Muscle of leg (tissue), 11 donors: ENCODE results near the gene GABRB1. TPM values are rescaled to one million over a fixed set of nuclear protein-coding genes. Genes with fewer than 3 reads are reported as not detected.
A peak's percentile ranks its signal among the peaks of the same experiment; 100 is the strongest.

Experiments
- DNase-seq: peaks from one replicate; pipeline ENCODE4 v3.0.0; 2013
- H3K27ac ChIP-seq: one replicate; pipeline ENCODE4 v1.5.1; 2013; ENCODE audit warnings: mild to moderate bottlenecking, low read length, control low read depth
- H3K27me3 ChIP-seq: one replicate; pipeline ENCODE4 v1.6.1; 2013; ENCODE audit warnings: low read length; ENCODE audit not compliant: control insufficient read depth, insufficient read depth
- H3K36me3 ChIP-seq: one replicate; pipeline ENCODE4 v1.6.1; 2013; ENCODE audit warnings: low read length; ENCODE audit not compliant: control insufficient read depth, insufficient read depth
- H3K4me1 ChIP-seq: one replicate; pipeline ENCODE4 v1.6.1; 2013; ENCODE audit warnings: low read length; ENCODE audit not compliant: control insufficient read depth, insufficient read depth
- H3K4me3 ChIP-seq: one replicate; pipeline ENCODE4 v1.5.1; 2013; ENCODE audit warnings: low read length, control low read depth
- H3K9me3 ChIP-seq: replicated peaks from 2 replicates; pipeline ENCODE4 v1.6.1; 2013; ENCODE audit warnings: low read depth, low read length; ENCODE audit not compliant: control insufficient read depth
- WGBS: methylation state at CpG from one replicate; pipeline ENCODE4 v1.1.5; 2013; ENCODE audit warnings: missing lambda C conversion rate; ENCODE audit not compliant: insufficient coverage; 5-methylcytosine and 5-hydroxymethylcytosine counted together
- polyA plus RNA-seq, 8 donors: library from polyadenylated mRNA; unstranded; fragments of 120-200 nt; gene quantifications; one replicate each; pipeline versions ENCODE4 v1.2.1 to v1.2.3, GENCODE V29; 2013; ENCODE audit warnings: inconsistent platforms in 1 of 8, low replicate concordance in 1 of 8; ENCODE audit not compliant: insufficient read length in 8 of 8, insufficient read depth in 1 of 8
- total RNA-seq: library from RNA; stranded (reverse); fragments of 120-200 nt; gene quantifications from one replicate; pipeline ENCODE4 v1.2.4, GENCODE V29; 2013

The GABRB1 gene
- total and polyA plus RNA-seq, 9 donors = 0.12 to 0.26 (median 0.14) TPM; not detected in 6

DNA sequence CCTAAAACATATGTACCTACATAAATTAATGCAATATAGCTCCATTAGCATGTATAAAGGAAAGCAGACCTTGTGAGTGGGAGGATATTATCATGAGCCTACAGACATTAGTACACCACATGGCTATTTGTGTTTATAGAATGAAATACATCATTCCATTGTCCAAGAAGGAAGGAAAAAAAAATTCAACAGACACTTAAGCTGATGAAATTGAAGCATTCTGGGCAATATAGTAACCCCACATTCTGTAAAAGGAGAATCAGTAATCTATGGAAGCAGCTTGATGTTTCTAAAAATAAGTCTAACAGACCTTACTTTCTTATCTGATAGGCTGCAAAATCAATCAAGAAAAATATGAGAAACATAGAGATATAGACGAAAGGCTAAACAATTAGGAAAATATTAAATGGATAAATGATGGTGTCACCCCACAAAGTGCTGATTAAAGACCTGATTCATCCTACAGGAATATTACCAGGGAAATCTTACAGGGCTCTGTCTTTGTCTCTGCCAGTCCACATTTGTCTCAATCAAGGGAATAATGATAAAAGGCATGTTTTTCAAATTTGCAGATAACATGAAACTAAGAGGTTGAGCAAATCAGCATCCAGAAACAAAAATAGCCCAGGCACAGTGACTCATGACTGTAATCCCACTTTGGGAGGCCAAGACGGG is 355.3 kb downstream of the GABRB1 start:
- no peaks in the 10 kb centered on the region for H3K4me1 ChIP-seq
- no peak overlapping the region for H3K4me3 ChIP-seq
- no CpG with 5 or more reads among the region's 2 CpGs for WGBS
- no peaks in the 10 kb centered on the region for H3K27me3 ChIP-seq
- no peaks in the 10 kb centered on the region for H3K36me3 ChIP-seq
- DNase-seq = no peak
- H3K9me3 ChIP-seq = no peaks in the 10 kb centered on the region
- H3K27ac ChIP-seq = no peak overlapping the region

DNA sequence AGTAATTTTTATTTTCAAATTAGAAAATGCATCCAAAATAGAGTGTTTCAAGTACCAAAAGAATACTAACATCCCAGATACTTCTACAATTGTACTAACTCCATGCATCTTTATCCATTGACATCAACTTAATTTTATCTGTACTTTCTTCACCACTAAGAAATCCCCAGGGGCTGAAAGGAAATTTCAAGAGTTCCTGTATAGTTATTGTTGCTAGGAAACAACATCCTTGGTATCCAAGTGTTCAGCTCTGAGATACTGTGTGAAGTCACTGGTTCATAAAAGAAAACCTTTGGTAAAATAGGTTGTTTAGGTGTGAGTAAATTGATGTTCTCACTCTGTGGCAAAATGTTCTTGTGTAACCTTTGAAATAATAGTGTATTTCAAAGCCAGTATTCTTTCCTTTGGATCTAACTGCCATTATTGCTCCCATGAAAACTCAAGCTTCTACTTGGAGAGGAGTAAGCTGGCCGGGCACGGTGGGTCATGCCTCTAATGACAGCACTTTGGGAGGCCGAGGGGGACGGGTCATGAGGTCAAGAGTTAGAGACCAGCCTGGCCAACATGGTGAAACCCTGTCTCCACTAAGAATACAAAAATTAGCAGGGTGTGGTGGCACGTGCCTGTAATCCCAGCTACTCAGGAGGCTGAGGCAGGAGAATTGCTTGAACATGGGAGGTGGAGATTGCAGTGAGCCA is 359.2 kb downstream of the GABRB1 start:
- Histone ChIP-seq H3K27me3 (no peaks in the 10 kb centered on the region), H3K4me1 (no peaks in the 10 kb centered on the region), H3K4me3 (no peak overlapping the region), H3K9me3 (no peaks in the 10 kb centered on the region), H3K36me3 (no peaks in the 10 kb centered on the region), H3K27ac (no peak overlapping the region)
- WGBS = 90% methylated on average over 4 of the region's 5 CpGs
- DNase-seq = peak; percentile 2

- no peaks in the 10 kb centered on the region for H3K36me3 ChIP-seq
- no peak overlapping the region for H3K27ac ChIP-seq
- H3K4me3 ChIP-seq = no peak overlapping the region
- no CpG with 5 or more reads among the region's 3 CpGs for WGBS
- no peaks in the 10 kb centered on the region for H3K4me1 ChIP-seq
- H3K9me3 ChIP-seq = no peaks in the 10 kb centered on the region
- no peak for DNase-seq
- H3K27me3 ChIP-seq = no peaks in the 10 kb centered on the region
These were observed 359.9 kb downstream of the GABRB1 start for GRCh38 chr4:47391256-47391655.

DNA sequence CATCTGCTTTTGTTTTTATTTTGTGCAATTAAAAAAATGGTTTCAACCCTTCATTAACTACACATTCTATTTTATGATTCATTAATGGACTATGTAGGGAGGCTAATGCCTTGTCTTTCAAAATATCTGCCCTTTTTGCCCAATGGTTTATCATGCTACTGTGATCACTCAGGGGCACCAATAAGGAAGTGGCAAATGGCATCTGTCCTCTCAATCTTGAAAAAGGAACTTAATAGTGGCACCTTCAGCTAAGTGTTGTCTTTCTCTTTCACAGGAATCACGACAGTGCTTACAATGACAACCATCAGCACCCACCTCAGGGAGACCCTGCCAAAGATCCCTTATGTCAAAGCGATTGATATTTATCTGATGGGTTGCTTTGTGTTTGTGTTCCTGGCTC is 375.0 kb downstream of the GABRB1 start:
- no peak for DNase-seq
- no peaks in the 10 kb centered on the region for H3K4me1 ChIP-seq
- H3K27ac ChIP-seq = no peak overlapping the region
- H3K36me3 ChIP-seq = no peaks in the 10 kb centered on the region
- H3K27me3 ChIP-seq = no peaks in the 10 kb centered on the region
- WGBS = no CpG with 5 or more reads among the region's 2 CpGs
- no peaks in the 10 kb centered on the region for H3K9me3 ChIP-seq
- H3K4me3 ChIP-seq = no peak overlapping the region

DNA sequence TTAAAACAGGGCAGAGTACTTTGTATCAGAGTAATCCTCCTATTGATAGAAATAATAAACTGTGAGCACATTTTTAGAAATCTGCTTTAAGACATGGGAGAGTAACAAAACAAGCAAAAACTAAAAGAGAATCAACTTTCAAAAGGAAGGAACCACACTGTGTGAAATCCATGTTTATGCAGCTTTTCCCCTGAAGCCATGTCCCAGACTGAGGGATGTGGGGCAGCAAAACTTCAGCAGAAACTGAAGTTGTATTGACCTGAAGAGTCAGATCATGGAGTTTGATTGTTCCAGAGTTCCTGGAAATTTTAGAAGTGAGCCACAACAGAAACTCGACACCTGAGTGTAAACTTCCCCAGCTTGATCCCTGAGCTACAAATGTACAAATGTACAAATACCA is 378.9 kb downstream of the GABRB1 start:
- no peaks in the 10 kb centered on the region for H3K27me3 ChIP-seq
- no peak overlapping the region for H3K4me3 ChIP-seq
- H3K9me3 ChIP-seq = no peaks in the 10 kb centered on the region
- no peak overlapping the region for H3K27ac ChIP-seq
- H3K4me1 ChIP-seq = no peaks in the 10 kb centered on the region
- H3K36me3 ChIP-seq = no peaks in the 10 kb centered on the region
- no peak for DNase-seq
- no CpG with 5 or more reads among the region's 1 CpG for WGBS

DNA sequence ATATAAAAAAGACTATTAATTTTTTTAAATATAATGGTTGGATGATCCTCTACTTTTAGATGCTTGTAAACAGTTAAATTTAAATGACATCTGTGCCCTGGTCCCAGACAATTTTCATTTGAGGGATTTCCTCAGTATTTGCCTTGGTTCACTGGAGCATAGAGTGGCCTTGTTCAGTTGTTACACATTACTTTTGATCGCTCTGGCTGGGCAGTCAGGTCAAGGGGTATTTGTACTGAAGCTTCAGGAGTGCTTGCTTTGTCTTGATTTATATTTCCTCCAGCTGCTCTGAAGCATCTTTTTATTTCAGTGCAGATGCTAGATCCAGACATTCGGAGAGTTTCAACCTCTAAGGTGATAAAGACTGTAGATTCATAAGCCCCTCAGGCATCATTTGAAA is 382.2 kb downstream of the GABRB1 start:
- no peaks in the 10 kb centered on the region for H3K36me3 ChIP-seq
- DNase-seq = no peak
- H3K4me3 ChIP-seq = no peak overlapping the region
- no peaks in the 10 kb centered on the region for H3K9me3 ChIP-seq
- WGBS = no CpG with 5 or more reads among the region's 2 CpGs
- H3K27me3 ChIP-seq = no peaks in the 10 kb centered on the region
- no peaks in the 10 kb centered on the region for H3K4me1 ChIP-seq
- no peak overlapping the region for H3K27ac ChIP-seq

DNA sequence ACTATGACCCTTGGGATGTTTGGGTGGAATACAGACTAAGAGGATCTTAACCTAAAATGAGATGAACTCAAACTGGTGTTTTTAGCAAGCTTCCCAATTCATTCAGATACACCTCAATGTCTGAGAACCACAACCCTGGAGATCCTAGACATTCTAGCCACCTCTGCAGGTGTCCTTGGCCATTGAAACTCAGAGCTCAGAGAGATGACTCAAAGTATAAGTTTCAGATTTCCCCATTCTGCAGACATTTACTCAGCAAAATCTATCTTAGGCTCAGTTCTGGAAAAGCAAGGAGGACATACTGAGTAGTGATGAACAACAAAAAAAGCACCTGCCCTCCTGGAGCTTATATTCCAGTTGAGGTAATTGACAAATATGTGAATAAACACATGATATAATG is 384.4 kb downstream of the GABRB1 start:
- Histone ChIP-seq H3K27ac (no peak overlapping the region), H3K9me3 (no peaks in the 10 kb centered on the region), H3K27me3 (no peaks in the 10 kb centered on the region), H3K4me3 (no peak overlapping the region), H3K4me1 (no peaks in the 10 kb centered on the region), H3K36me3 (no peaks in the 10 kb centered on the region)
- no peak for DNase-seq

- no peaks in the 10 kb centered on the region for H3K27me3 ChIP-seq
- no peaks in the 10 kb centered on the region for H3K36me3 ChIP-seq
- DNase-seq = peak; percentile 16
- WGBS = 20% methylated on average over 2 of the region's 2 CpGs
- H3K9me3 ChIP-seq = no peaks in the 10 kb centered on the region
- H3K27ac ChIP-seq = no peak overlapping the region
- no peak overlapping the region for H3K4me3 ChIP-seq
- no peaks in the 10 kb centered on the region for H3K4me1 ChIP-seq
These were observed 386.8 kb downstream of the GABRB1 start for GRCh38 chr4:47418147-47418546.

DNA sequence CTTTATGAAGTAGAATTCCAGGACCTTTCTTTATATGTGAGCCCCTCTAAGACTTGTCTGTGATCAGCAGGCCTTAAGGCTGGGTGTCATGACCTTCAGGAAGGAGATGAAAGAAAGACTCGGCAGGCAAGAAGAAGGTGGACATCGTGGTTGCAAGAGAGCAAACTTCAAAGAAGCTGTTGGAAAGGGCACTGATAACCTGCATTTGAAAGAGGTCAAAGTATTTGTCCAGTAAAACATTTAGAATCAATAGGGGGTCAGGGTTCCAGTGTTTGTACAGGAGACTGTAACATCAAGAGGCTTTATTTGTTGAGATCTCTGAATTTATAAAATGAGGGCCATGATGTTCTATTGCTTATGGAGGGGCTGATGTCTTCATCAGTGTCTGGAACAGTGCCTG is 387.9 kb downstream of the GABRB1 start:
- no peaks in the 10 kb centered on the region for H3K27me3 ChIP-seq
- no peak for DNase-seq
- no peaks in the 10 kb centered on the region for H3K9me3 ChIP-seq
- H3K4me3 ChIP-seq = no peak overlapping the region
- 34% methylated on average over 2 of the region's 2 CpGs for WGBS
- no peaks in the 10 kb centered on the region for H3K4me1 ChIP-seq
- no peaks in the 10 kb centered on the region for H3K36me3 ChIP-seq
- H3K27ac ChIP-seq = no peak overlapping the region

DNA sequence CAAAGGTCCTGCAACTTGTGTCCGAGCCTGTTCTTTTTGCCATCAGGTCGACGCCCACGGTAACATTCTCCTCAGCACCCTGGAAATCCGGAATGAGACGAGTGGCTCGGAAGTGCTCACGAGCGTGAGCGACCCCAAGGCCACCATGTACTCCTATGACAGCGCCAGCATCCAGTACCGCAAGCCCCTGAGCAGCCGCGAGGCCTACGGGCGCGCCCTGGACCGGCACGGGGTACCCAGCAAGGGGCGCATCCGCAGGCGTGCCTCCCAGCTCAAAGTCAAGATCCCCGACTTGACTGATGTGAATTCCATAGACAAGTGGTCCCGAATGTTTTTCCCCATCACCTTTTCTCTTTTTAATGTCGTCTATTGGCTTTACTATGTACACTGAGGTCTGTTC is 394.3 kb downstream of the GABRB1 start:
- no peaks in the 10 kb centered on the region for H3K27me3 ChIP-seq

More for the DNA sequence above, 394.3 kb downstream of the GABRB1 start:
- H3K27ac ChIP-seq = no peak overlapping the region
- 94% methylated on average over 24 of the region's 25 CpGs for WGBS
- no peak overlapping the region for H3K4me3 ChIP-seq
- DNase-seq = no peak
- H3K36me3 ChIP-seq = no peaks in the 10 kb centered on the region
- no peaks in the 10 kb centered on the region for H3K4me1 ChIP-seq
- no peaks in the 10 kb centered on the region for H3K9me3 ChIP-seq
